GM19351 (cell line): ENCODE measurements around the gene POR.
A peak's percentile ranks its signal among the peaks of the same experiment; 100 is the strongest.

ENCODE experiments used
- ATAC-seq: cut with Tn5 transposase; IDR thresholded peaks from one replicate; pipeline ENCODE4 v1.9.1; 2021; ENCODE audit warnings: mild to moderate bottlenecking, moderate library complexity; ENCODE audit not compliant: unreplicated experiment

POR gene

DNA sequence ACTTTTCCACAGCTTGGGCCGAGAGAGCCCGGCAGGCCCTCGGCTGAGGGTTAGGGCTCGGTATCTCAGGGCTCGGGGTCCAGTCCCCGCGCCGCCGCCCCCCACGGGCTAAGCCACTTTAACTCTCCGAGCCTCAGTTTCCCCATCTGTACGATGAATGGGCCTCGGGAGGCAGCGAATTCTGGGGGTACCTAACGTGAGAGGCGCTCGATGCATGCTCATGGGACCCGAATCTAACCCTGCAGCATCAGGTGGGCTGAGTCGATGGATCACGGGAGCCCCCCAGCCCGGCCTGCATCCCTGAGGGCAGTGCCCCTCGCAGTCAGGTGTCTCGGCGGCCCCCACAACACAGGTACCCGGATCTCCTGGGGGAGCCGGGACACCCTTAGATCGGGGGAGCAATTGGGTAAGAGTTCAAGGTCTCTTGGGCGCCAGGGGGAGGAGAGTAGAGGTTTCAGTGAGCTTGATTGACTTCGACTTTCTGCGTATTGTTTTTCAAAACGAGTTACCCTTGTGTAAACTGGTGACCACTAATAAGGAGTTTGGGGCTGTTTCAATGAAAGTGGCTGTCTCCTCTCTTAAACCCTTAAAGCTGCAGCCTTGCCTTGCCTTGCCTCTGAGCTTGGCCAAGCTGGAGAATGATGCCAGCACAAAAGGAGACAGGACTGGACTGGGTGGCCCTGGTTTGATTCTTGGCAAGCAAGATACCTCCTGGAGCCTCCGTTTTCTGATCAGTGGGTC, 631 bp downstream of the POR start:
- no peak for ATAC-seq

DNA sequence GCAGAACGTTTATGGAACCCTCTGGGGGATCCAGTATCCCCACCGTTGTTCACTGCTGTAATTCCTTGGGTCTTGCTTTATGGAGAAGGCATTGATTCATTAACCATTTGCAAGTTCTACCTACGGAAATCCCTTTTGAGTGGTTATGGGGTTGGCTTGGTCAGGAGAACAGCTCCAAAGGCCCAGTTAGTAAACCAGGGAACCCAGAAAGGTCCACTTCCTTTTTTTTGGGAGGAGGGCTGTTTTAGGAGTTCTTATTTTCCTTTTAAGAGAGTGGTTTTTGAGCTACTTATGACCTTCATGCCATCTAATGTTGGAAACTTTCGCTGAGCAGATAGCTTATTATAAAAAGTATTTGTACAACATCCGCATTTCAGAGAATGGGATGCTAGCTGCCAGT, 1.3 kb downstream of the POR start:
- no peak for ATAC-seq

DNA sequence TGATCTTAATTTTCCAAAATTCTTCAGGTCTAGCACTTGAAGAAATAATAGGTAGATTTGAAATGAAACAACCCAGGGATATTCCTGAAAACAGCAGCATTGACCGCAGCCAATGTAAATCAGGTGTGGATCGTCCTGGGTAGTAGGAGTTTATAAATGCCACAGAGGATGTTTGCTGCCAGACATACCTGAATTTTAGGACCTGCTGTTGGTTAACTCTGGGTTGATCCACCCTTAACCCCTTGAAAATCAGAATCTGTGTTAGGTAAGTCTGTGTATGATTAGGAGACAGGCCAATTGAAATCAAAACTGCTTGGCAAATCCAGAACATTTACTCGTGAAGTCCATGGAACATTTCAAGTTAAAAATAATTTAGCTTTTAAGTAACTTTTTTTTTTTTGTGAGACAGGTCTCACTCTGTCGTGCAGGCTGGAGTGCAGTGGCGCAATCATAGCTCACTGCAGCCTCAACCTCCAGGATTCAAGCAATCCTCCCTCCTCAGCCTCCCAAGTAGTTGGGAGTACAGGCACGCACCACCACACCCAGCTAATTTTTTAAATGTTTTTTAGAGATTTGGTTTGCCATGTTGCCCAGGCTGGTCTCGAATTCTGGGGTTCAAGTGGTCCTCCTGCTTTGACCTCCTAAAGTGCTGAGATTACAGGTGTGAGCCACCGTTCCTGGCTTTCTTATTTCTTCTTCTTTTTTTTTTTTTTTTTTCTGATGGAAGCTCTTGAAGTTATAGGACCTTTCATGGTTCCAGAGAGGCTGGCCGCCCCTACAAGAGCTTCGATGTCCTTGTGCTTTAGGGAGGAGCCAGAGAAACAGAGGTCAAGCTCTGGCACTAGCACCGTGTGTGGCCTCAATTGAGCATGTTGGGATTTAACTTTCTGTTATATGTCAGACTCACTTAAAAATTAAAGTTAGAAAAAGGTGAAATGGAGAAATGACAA, 2.0 kb downstream of the POR start:
- ATAC-seq = no peak

DNA sequence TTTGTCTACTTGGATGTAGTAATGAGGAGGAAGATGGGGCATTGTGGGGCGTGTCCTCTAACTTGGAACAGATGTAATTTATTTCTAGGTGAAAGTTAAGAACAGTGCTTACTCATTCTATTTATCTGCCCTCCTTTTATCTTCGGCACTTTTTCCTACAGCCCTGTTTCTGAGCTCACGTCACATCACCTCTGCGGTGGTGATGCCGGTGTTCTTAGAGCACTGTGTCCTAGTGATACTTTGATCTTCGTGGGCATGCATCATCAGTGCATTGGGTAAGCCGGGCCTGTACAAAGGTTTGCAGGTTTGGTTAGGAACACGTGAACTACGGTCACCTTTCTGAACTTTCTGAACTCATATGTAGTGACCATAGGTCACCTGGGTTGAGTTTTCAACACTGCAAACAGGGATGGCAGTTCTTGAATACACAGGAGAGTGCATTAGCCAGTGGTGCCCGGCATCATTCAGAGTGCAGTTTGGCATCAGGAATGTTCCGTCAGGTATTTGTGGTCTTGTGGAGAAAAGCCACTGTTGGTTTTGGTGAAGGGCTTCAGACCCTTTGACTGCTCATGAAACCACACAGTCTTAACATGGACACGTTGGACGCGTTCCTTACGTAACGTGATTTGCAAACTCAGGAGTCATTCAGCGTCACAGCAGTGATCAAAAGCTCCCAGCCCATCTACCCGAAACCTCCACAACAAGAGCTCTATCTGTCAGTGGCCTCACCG, 5.6 kb downstream of the POR start:
- no peak for ATAC-seq

DNA sequence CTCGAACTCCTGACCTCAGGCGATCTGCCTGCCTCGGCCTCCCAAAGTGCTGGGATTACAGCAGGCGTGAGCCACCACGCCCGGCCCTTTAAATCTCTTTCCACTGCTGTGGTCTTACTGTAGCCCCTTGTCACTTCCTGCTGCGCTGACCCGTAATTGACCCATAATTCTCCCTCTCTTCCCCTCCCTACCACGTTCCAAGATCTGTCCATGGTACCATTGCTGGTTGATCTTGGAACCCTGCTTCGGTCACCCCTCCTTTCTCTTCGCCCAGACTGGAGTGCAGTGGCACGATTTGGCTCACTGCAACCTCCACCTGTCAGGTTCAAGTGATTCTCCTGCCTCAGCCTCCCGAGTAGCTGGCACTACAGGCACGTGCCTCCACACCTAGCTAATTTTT, 6.5 kb downstream of the POR start:
- ATAC-seq = no peak

DNA sequence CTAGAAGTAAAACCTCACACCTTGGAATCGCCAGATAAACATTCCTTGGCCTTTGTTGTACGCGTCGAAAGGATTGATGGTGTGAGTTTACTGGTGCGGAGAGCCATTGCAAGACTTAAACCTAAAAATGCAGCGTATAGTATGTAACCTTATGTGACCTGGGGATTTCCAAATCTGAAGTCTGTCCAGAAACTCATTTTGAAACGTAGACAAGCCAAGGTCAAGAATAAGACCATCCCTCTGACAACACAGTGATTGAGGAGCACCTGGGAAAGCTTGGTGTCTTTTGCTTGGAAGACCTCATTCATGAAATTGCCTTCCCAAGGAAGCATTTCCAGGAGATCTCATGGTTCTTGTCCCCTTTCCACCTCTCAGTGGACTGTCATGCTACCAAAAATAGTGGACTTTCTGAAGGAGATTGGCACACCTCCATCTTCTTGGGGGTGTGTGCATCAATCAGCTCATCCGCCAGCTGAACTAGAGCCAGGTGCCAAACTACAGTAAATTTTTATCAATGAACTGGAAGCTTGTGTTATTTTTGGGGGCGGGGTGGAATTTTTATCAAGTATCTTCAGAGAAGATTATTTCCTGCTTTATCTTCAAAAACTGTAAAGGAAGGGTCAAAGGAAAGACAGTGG, 8.1 kb downstream of the POR start:
- no peak for ATAC-seq

DNA sequence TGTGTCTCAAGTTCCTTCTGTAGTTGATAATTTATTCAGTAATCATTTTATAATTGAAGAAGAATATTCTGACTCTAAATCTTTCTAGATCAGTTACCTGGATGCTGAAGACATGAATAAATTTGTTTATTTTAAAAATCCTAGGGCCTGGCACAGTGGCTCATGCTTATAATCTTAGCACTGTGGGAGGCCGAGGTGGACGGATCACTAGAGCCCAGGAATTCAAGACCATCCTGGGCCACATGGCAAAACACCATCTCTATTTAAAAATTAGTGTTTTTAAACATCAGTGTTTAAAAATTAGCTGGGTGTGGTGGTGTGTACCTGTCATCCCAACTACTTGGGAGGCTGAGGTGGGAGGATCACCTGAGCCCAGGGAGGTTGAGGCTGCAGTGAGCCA, 9.3 kb downstream of the POR start:
- ATAC-seq = no peak

DNA sequence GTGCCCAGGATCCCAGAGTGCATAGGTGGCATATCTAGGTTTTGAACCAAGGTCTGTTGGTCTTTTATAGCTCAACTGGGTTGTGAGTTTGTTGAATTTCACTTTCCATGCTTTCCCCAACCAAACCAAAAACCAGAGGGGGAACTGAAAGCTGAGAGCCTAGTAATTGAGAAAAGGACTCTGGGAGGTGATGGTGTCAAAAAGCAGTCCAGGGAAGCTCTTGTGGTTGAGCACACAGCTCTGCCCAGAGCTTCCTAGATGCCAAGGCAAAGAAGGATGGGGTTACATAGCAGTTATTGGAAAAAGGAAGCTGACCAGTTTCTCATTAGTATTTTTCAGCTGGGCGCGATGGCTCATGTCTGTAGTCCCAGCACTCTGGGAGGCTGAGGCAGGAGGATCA, 9.9 kb downstream of the POR start:
- no peak for ATAC-seq

DNA sequence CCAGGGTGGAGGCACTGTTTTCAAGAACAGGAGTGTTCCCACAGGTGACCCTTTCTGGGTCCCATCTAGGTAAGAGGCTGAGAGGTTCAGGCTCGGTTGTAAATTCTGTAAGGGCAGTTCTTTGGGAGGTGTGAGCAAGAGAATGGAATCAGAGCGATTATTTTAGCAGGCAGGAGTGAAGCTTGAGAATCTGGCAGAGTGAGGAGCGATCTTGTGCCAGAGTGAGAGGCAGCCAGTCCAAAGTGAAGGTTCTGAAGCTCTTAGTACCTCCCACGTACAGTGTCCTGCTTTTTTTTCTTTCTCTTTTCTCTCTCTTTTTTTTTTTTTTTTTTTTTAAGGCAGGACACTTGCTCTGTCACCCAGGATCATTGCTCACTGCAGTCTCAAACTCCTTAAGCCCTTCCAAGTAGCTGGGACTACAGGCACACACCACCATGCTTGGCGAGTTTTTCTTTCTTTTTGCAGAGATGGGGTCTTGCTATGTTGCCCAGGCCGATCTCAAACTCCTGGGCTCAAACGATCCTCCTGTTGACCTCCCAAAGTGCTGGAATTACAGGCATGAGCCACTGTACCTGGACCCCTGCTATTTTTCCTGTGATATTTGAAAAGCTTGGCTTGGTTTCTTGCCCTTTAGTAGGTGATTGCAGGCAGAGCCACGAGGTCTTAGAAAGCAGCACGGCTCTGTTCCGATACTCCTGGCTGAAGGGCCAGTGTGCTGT, 10.9 kb downstream of the POR start:
- ATAC-seq = no peak

DNA sequence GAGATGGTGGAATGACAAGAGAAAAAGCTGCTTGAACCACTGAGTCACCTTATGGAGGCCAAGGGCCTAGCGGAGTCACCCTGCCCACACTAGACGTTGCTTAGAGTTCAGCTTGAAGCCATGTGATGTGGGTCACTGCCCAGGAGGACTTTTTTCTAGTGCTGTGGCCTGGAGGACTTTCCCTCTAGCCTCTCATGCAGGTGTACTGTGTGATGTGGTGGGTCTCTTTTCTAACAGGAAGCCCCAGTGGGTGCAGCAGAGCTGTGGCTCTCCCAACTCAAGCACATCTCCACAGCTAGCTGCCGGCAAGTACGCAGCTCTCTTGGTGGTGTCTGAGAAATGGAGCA, 13.6 kb downstream of the POR start:
- ATAC-seq = peak; percentile 93

DNA sequence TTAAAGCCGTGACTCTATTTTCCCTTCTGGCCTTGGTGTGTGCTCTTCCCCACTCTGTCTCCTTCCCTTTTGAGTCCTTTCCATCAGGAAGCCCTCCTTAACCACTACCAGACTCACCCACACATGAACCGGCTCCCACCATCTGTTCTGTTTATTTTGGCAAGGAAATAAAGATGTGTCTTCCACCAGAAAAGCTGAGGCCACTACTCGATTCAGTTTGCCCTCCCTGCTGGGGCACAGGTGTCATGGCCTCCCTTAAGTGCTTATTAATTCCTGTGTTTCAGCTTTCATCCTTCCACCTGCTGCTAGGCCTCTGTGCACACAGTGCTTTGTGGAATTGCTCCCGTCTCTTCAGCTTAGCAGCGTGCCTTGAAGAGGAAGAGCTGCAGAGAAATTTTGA, 16.7 kb downstream of the POR start:
- no peak for ATAC-seq

DNA sequence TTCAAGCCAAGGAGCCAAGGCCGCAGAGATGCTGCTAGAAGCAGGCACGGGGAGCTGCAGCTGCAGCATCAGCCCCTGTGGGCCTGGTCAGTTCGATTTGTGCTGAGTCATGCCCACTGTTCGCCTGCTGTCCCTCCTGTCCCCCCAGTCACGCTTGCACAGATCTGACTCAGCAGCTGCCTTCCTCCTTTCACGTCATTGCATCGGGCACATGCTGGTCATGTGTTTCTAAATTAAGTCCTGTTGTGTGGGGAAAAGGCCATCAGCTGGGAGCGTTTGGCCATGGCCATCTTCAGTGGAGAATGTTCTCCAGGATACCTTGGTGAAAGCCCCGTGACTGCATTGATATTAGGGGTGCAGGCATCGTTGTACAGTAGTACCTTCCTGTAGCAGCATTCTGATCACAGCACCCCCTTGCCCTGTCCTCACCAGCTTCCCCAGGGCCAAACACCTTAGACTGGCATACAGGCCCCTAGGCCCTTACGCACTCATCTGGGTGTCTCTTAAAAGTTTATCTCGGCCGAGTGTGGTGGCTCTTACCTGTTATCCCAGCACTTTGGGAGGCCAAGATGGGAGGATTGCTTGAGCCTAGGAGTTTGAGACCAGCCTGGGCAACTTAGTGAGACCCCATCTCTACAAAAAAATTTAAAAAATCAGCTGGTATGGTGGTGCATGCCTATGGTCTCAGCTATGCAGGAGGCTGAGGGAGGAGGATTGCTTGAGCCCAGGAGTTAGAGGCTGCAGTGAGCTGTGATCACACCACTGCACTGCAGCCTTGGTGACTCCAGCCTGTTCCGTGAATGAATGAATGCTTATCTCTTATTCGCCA, 23.2 kb downstream of the POR start:
- no peak for ATAC-seq

DNA sequence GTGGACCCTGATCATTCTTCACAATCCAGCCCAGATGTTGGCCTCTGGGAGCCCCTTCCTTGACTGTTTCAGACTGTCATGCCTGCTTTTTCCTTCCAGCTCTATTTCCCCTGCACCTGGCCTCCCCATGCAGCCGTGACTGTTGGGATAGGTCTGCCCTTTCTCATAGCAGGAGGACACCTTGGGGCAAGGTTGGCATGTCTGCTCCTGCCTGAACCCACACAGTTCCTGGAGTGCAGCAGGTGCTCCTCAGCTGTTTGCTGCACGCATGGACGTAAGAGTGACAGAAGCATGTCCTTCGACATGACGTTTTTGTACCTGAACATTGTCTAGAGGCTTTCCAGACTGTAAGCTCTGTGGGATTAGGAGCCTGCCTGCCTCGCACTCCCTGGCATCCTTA, 24.0 kb downstream of the POR start:
- no peak for ATAC-seq

DNA sequence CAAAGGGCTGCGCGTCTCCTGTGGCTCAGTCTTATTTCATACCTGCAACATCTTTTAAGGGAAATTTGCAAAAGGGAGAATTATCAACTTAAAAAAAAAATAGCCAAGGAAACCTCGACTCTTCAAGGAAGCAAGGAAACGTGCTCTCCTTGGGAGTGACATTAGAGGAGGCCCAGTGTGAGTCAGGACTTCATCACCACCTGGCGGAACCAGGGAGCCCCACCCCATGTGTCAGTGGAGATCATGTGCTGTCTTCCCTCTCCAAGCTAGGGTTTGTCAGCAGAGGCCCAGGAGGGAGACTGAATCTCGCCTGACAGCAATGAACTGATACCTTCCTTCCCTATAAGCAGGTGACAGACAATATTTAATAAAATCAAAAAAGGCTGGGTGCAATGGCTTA, 28.9 kb downstream of the POR start:
- no peak for ATAC-seq

DNA sequence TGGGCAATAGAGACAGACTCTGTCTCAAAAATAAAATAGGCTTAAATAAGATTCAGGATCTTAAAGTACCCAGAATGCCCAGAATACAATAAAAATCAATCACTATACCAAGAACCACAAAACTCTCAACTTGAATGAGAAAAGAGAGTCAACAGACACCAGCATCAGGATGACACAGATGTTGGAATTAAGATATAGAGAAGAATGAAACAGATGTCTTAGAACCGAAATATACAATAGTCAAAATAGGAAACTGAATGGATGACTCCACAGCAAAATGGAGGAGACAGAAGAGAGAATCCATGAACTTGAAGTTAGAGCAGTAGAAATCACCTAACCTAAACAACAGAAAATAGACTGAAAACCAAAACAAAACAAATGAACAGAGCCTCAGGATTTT, 29.6 kb downstream of the POR start:
- no peak for ATAC-seq

DNA sequence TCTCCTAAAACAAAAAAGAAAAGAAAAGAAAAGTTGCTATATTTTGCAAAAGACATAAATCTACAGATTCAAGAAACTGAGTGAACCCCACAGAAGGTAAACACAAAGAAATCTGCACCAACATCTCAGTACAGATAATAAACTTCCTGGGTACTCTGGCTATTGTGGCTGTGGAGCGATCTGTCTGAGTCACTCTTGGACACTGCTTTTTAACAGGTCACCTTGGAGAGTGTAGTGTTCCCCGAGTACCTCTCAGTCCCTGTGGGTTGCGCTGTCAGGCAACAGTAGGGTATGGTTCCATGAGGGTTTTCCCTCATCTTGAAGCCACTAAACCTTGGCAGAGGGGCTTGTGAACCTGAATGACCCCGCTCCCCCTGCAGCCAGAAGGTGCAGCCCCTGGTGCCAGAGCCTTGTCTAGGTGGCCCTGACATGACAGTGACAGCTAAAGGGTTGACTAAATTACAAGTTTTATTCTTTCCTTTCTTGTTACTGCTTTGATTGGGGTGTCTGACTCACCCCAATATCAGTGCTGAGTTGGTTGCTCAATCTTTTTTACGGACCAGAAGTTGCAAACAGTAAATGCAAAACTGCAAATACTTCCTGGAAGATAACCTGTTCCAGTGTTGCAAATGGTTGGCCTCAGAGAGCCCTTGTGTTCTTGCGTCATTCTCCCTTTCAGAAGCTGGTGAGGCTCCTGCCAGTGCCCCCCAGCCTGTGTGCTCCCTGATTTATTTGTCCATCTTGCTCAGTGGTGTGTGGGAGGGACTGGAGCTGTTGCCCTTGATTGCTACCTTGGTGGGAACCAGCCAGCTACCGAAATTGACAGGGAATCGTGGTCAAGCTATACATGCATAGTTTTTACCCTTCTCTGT, 30.6 kb downstream of the POR start:
- ATAC-seq = no peak

DNA sequence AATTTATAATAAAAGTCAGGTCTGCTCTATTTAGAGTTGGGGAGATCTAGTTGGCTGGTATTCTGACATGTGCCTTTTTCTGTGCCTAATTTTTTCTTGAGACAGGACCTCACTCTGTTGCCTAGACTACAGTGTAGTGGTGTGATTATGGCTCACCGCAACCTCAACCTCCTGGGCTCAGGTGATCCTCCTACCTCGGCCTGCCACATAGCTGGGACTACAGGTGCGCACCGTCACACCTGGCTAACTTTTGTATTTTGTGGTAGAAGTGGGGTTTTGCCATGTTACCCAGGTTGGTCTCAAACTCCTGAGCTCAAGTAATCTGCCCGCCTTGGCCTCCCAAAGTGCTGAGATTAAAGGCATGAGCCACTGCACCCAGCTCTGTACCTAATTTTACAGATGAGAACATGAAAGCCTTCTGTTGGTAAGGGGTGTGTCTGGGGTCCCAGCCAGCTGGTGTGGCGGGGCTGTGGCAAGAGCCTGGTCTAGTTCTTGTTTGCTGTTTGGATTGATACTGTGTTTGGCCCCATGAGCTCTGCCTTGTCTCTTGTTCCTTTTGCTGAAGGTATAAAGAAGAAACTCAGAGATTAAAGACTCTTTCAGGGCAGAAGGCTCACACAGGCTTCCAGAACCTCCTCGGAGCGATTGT, 31.4 kb downstream of the POR start:
- ATAC-seq = no peak

DNA sequence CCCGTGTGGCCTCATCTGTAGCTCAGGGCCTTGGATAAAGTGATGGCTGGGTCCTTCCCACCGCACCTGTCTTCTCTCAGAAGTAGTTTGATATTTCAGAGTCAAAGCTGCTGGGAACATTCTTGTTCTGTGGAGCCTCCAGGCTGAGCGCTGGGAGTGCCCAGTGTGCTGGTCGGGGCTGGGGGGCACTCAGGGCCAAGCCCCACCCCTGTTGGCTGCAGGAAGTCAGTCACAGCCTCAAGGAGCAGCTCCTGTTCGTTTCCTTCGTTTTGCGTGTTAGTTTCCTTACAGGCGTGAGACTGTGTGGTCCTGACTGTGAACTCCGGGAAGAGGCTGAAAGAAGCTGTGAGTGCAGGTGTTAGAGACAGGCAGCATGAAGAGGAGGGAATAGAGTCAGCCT, 33.2 kb downstream of the POR start:
- ATAC-seq = no peak
